SH-SY5Y (cell line): ENCODE results near the gene MACF1.

ENCODE experiments used
- GATA2 ChIP-seq: IDR thresholded peaks from 2 replicates; pipeline ENCODE4 v1.6.1; 2011; ENCODE audit warnings: mild to moderate bottlenecking, low read depth, low read length
- GATA3 ChIP-seq: IDR thresholded peaks from 2 replicates; pipeline ENCODE4 v1.6.1; 2011; ENCODE audit warnings: low read depth, mild to moderate bottlenecking, low read length, moderate library complexity

DNA sequence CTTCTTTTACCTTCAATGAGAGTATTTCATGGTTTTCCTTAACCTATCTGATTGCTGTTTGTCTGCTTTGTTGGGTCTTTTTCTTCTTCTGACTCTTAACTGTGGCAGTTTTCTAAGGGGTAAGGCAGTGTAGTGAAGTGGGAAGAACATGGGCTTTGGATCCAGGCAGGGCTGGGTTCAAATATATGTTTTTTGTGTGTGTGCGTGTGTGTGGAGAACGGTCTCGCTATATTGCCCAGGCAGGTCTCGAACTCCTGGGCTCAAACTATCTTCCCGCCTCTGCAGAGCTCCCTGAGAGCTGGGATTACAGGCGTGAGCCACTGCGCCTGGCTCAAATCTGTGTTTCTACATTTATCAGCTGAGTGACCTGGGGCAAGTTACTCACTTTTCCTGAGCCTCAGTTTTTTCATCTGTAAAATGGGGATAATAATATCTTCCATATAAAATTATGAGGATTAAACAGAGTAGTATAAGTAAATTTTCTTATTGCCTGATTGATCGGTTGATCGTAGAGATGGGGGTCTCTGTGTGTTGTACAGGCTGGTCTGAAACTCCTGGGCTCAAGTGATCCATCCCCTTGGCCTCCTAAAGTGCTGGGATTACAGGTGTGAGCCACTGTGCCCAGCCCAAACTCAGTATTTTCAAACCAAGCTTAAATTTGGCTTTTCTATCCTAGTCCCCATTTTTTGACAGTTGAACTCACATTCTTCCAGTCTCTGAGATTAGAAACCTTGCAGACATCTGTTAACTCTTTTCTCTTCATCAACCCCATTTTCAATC is 36.0 kb upstream of the MACF1 start:
- TF ChIP-seq GATA3 (no peak), GATA2 (no peak)
